Measurements from ENCODE around the gene CEP164.

DNA sequence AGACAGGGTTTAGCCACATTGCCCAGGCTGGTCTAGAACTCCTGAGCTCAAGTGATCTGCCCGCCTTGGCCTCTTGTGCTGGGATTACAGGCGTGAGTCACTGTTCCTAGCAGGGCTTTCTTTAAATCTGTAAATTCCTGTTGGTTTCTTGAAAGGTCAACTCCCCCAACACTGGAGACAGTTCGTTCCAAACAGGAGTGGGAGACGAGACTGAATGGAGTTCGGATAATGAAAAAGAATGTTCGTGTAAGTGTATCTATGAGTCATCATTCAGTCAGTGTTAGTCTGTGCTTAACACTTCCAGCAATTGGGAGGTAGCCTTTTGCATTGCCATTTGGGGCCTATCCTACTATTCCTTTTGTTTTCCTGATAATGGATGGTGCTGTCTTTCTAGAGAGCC is 46.5 kb upstream of the CEP164 start:
- TF ChIP-seq, protein P1, sequence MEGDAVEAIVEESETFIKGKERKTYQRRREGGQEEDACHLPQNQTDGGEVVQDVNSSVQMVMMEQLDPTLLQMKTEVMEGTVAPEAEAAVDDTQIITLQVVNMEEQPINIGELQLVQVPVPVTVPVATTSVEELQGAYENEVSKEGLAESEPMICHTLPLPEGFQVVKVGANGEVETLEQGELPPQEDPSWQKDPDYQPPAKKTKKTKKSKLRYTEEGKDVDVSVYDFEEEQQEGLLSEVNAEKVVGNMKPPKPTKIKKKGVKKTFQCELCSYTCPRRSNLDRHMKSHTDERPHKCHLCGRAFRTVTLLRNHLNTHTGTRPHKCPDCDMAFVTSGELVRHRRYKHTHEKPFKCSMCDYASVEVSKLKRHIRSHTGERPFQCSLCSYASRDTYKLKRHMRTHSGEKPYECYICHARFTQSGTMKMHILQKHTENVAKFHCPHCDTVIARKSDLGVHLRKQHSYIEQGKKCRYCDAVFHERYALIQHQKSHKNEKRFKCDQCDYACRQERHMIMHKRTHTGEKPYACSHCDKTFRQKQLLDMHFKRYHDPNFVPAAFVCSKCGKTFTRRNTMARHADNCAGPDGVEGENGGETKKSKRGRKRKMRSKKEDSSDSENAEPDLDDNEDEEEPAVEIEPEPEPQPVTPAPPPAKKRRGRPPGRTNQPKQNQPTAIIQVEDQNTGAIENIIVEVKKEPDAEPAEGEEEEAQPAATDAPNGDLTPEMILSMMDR (IDR thresholded peaks at IDR 0.05) = no peak
- TF ChIP-seq POLR2A (IDR thresholded peaks at IDR 0.05) (no peak), EP300 (IDR thresholded peaks at IDR 0.05; ENCODE audit: low read depth) (no peak)

Measured in transverse colon (tissue), 3 donors.